Neuronal stem cell (in vitro differentiated cells): ENCODE results near the gene SPACA4.

Experiments used
- DNase-seq: peaks from one replicate; pipeline ENCODE4 v3.0.0-alpha.2; 2013; ENCODE audit warnings: low spot score
- H2AFZ ChIP-seq: one replicate; pipeline ENCODE4 v1.6.1; 2013; ENCODE audit warnings: mild to moderate bottlenecking, low read length, inconsistent platforms
- H2AK5ac ChIP-seq: 2 replicates; pipeline ENCODE4 v1.6.1; 2013; ENCODE audit warnings: low read depth, mild to moderate bottlenecking, inconsistent platforms, low read length, moderate library complexity, mixed read lengths
- H2BK120ac ChIP-seq: 2 replicates; pipeline ENCODE4 v1.6.1; 2013; ENCODE audit warnings: low read depth, mild to moderate bottlenecking, inconsistent platforms, low read length, moderate library complexity, mixed read lengths
- H2BK12ac ChIP-seq: one replicate; pipeline ENCODE4 v1.6.1; 2013; ENCODE audit warnings: low read length, inconsistent platforms
- H2BK15ac ChIP-seq: 2 replicates; pipeline ENCODE4 v1.6.1; 2013; ENCODE audit warnings: mild to moderate bottlenecking, low read length, inconsistent platforms, mixed read lengths
- H2BK5ac ChIP-seq: one replicate; pipeline ENCODE4 v1.6.1; 2013; ENCODE audit warnings: inconsistent platforms, mild to moderate bottlenecking, low read length, moderate library complexity
- H3K14ac ChIP-seq: one replicate; pipeline ENCODE4 v1.6.1; 2013; ENCODE audit warnings: low read length, inconsistent platforms
- H3K18ac ChIP-seq: 2 replicates; pipeline ENCODE4 v1.6.1; 2013; ENCODE audit warnings: low read length, inconsistent platforms
- H3K23ac ChIP-seq: 2 replicates; pipeline ENCODE4 v1.6.1; 2013; ENCODE audit warnings: low read depth, mild to moderate bottlenecking, mixed read lengths, low read length, inconsistent platforms; ENCODE audit not compliant: poor library complexity
- H3K27ac ChIP-seq: replicated peaks from 3 replicates; pipeline ENCODE4 v1.5.1; 2013; ENCODE audit warnings: low read length, inconsistent platforms
- H3K27me3 ChIP-seq, 3 experiments: 2 replicates each; pipeline ENCODE4 v1.6.1; 2013; ENCODE audit warnings: low read length in 3 of 3, mild to moderate bottlenecking in 2 of 3, inconsistent platforms in 1 of 3, low read depth in 1 of 3, mixed read lengths in 1 of 3, moderate library complexity in 1 of 3; ENCODE audit not compliant: control insufficient read depth in 3 of 3, insufficient read depth in 3 of 3
- H3K36me3 ChIP-seq, 2 donors: replicated peaks in 1 of 2; 2 replicates each; pipeline ENCODE4 v1.6.1; 2013; ENCODE audit warnings: low read length in 2 of 2; ENCODE audit not compliant: control insufficient read depth in 2 of 2, insufficient read depth in 2 of 2
- H3K4ac ChIP-seq: 2 replicates; pipeline ENCODE4 v1.6.1; 2013; ENCODE audit warnings: inconsistent platforms, mild to moderate bottlenecking, low read length, moderate library complexity
- H3K4me1 ChIP-seq, 2 donors: 1 replicate in 1 of 2; 2 replicates in 1 of 2; pipeline ENCODE4 v1.6.1; 2013; ENCODE audit warnings: low read length in 2 of 2, low read depth in 1 of 2; ENCODE audit not compliant: control insufficient read depth in 2 of 2, insufficient read depth in 1 of 2
- H3K4me2 ChIP-seq: one replicate; pipeline ENCODE4 v1.6.1; 2013; ENCODE audit warnings: mild to moderate bottlenecking, low read length, inconsistent platforms; ENCODE audit not compliant: insufficient read depth, poor library complexity, severe bottlenecking
- H3K4me3 ChIP-seq, 2 donors: 2 replicates each; pipeline ENCODE4 v1.5.1; 2013; ENCODE audit warnings: low read length in 2 of 2, mild to moderate bottlenecking in 2 of 2, inconsistent platforms in 1 of 2, moderate library complexity in 1 of 2
- H3K79me1 ChIP-seq: one replicate; pipeline ENCODE4 v1.6.1; 2013; ENCODE audit warnings: low read depth, mild to moderate bottlenecking, inconsistent platforms, low read length, moderate library complexity
- H3K9ac ChIP-seq: one replicate; pipeline ENCODE4 v1.6.1; 2013; ENCODE audit warnings: mild to moderate bottlenecking, low read depth, low read length, inconsistent platforms; ENCODE audit not compliant: poor library complexity
- H3K9me3 ChIP-seq, 2 donors: replicated peaks in 1 of 2; 2 replicates each; pipeline versions ENCODE3 to v1.6.1; 2013; ENCODE audit warnings: low read length in 2 of 2, mild to moderate bottlenecking in 2 of 2, inconsistent platforms in 1 of 2, low read depth in 1 of 2, mixed read lengths in 1 of 2, moderate library complexity in 1 of 2; ENCODE audit not compliant: control insufficient read depth in 2 of 2, insufficient read depth in 1 of 2
- H4K8ac ChIP-seq: one replicate; pipeline ENCODE4 v1.6.1; 2013; ENCODE audit warnings: low read depth, mild to moderate bottlenecking, inconsistent platforms, low read length, moderate library complexity
- H4K91ac ChIP-seq: one replicate; pipeline ENCODE4 v1.6.1; 2013; ENCODE audit warnings: low read length, low read depth, mild to moderate bottlenecking, inconsistent platforms; ENCODE audit not compliant: poor library complexity
- WGBS, 2 donors: extraction: QIAGEN DNeasy Blood & Tissue Kit; methylation state at CpG; one replicate each; pipeline ENCODE4 v1.1.7; 2013; ENCODE audit warnings: missing lambda C conversion rate in 2 of 2, mixed read lengths in 1 of 2; ENCODE audit not compliant: insufficient read length in 2 of 2, insufficient replicate concordance in 1 of 2; ENCODE audit errors: extremely low coverage in 2 of 2; 5-methylcytosine and 5-hydroxymethylcytosine counted together

SPACA4 gene

GRCh38 chr19:48646722-48647216 is 40.2 kb downstream of the SPACA4 start:
- Histone ChIP-seq H4K8ac (no peak overlapping the region), H3K36me3 (no peaks in the 10 kb centered on the region)
- no CpG with 5 or more reads among the region's 10 CpGs for WGBS, 2 donors

DNA sequence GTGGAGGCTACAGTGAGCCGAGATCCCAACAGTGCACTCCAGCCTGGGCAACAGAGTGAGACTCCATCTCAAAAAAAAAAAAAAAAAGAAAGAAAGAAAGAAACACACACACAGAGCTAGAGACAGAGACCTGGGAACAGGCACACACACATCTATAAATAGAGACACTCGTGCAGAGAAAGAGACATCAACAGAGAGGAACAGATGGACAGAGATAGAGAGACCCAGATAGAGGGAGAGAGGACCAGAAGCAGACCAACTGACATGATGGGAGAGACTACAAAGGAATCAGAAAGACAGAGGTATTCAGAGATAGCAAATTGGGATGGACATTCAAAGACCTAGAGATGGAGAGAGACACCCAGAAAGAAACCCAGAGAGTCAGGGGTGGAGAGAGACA is 41.6 kb downstream of the SPACA4 start:
- Histone ChIP-seq H3K14ac (no peak overlapping the region), H4K91ac (no peak overlapping the region), H2BK12ac (no peak overlapping the region), H3K27ac (no peak overlapping the region), H3K9me3 (no peaks in the 10 kb centered on the region), H3K27me3 (no peaks in the 10 kb centered on the region), H2AK5ac (no peak overlapping the region), H3K4ac (no peak overlapping the region), H3K36me3 (no peaks in the 10 kb centered on the region), H2BK15ac (no peak overlapping the region), H4K8ac (no peak overlapping the region), H3K4me2 (no peak overlapping the region), H2AFZ (no peak overlapping the region), H3K23ac (no peak overlapping the region), H2BK5ac (no peak overlapping the region), H3K79me1 (peaks cover 9% of the 10 kb centered on the region), H3K9ac (no peak overlapping the region), H3K4me1 (peaks cover 10 to 17% of the 10 kb centered on the region in 2 donors), H3K4me3 (no peak overlapping the region), H3K18ac (no peak overlapping the region), H2BK120ac (no peak overlapping the region)
- no peak for DNase-seq
- no CpG with 5 or more reads among the region's 2 CpGs for WGBS, 2 donors

More at GRCh38 chr19:48646722-48647216, 40.2 kb downstream of the SPACA4 start:
- H3K4me1 ChIP-seq = peaks cover 10 to 17% of the 10 kb centered on the region in 2 donors
- H3K27ac ChIP-seq = no peak overlapping the region
- H3K27me3 ChIP-seq = no peaks in the 10 kb centered on the region
- no peaks in the 10 kb centered on the region for H3K9me3 ChIP-seq
- no peak overlapping the region for H2BK5ac ChIP-seq
- H2BK15ac ChIP-seq = no peak overlapping the region
- no peak for DNase-seq
- H3K14ac ChIP-seq = no peak overlapping the region
- H3K4ac ChIP-seq = no peak overlapping the region
- H3K79me1 ChIP-seq = peaks cover 9% of the 10 kb centered on the region
- no peak overlapping the region for H3K4me2 ChIP-seq
- H2AFZ ChIP-seq = peak overlapping the region; percentile 99
- no peak overlapping the region for H3K9ac ChIP-seq
- H3K4me3 ChIP-seq = no peak overlapping the region
- no peak overlapping the region for H2BK12ac ChIP-seq
- no peak overlapping the region for H3K18ac ChIP-seq
- H3K23ac ChIP-seq = no peak overlapping the region
- no peak overlapping the region for H2AK5ac ChIP-seq
- no peak overlapping the region for H4K91ac ChIP-seq
- H2BK120ac ChIP-seq = no peak overlapping the region

GRCh38 chr19:48650974-48651682 is 44.6 kb downstream of the SPACA4 start:
- Histone ChIP-seq H2BK12ac (no peak overlapping the region), H2AK5ac (peak overlapping the region; percentile 46), H3K9ac (peak overlapping the region; percentile 4), H4K91ac (no peak overlapping the region), H3K4me2 (no peak overlapping the region), H2AFZ (no peak overlapping the region), H3K23ac (no peak overlapping the region), H3K18ac (no peak overlapping the region), H4K8ac (no peak overlapping the region), H3K79me1 (no peaks in the 10 kb centered on the region), H3K4ac (no peak overlapping the region), H3K36me3 (no peaks in the 10 kb centered on the region), H3K27ac (no peak overlapping the region), H3K27me3 (no peaks in the 10 kb centered on the region), H3K9me3 (no peaks in the 10 kb centered on the region), H3K4me1 (peaks cover 2% of the 10 kb centered on the region in 2 donors), H2BK15ac (peak overlapping the region; percentile 49), H3K4me3 (no peak overlapping the region), H2BK5ac (no peak overlapping the region), H3K14ac (no peak overlapping the region), H2BK120ac (no peak overlapping the region)
- no peak for DNase-seq
- no CpG with 5 or more reads among the region's 12 CpGs for WGBS, 2 donors

- no CpG with 5 or more reads among the region's 5 CpGs for WGBS, 2 donors
- DNase-seq = no peak
- Histone ChIP-seq H4K8ac (no peak overlapping the region), H3K4me3 (no peak overlapping the region), H2BK12ac (no peak overlapping the region), H2AK5ac (peak overlapping the region; percentile 25), H2AFZ (no peak overlapping the region), H3K9ac (no peak overlapping the region), H3K4me1 (peaks cover 1 to 2% of the 10 kb centered on the region in 2 donors), H3K9me3 (no peaks in the 10 kb centered on the region), H2BK120ac (no peak overlapping the region), H2BK15ac (no peak overlapping the region), H3K36me3 (no peaks in the 10 kb centered on the region), H3K23ac (no peak overlapping the region), H3K79me1 (no peaks in the 10 kb centered on the region), H3K18ac (peak overlapping the region; percentile 27), H4K91ac (no peak overlapping the region), H2BK5ac (no peak overlapping the region), H3K4me2 (no peak overlapping the region), H3K14ac (no peak overlapping the region), H3K4ac (no peak overlapping the region), H3K27me3 (no peaks in the 10 kb centered on the region), H3K27ac (no peak overlapping the region)
These were observed 45.1 kb downstream of the SPACA4 start for GRCh38 chr19:48651683-48652048.
